NB4 (cell line): Measurements from ENCODE around the gene ADK.

Source experiments
- CTCF ChIP-seq: IDR thresholded peaks from one replicate; pipeline ENCODE4 v1.5.1; 2012; ENCODE audit warnings: low read depth, low read length
- POLR2A ChIP-seq: IDR thresholded peaks from 2 replicates; pipeline ENCODE4 v1.6.1; 2011; ENCODE audit warnings: mild to moderate bottlenecking; ENCODE audit not compliant: insufficient read length; ENCODE audit errors: extremely low read depth

- TF ChIP-seq POLR2A, result no peak
- no peak for TF ChIP-seq CTCF
These were observed 579.2 kb downstream of the ADK start for GRCh38 chr10:74730246-74730645.
